Activated B cell treated with CpG ODN at 0.5 μM for 24 hours (primary cell): ENCODE results near the gene STPG2. TPM values are rescaled to one million over a fixed set of nuclear protein-coding genes. Genes with fewer than 3 reads are reported as not detected.

Experiments
- ATAC-seq: fragments of 200-7000 bp; cut with Tn5 transposase; one replicate; pipeline ENCODE4 v1.10.0; 2021; ENCODE audit warnings: low read depth, mild to moderate bottlenecking, moderate library complexity
- CTCF ChIA-PET: fragments of 350-600 bp; sonication (Branson Sonifier 250); formaldehyde crosslinking; loops from one replicate; lab custom pipeline; 2021; ENCODE audit warnings: antibody characterized with exemption; lab: Charles Lee
- POLR2A ChIA-PET: fragments of 350-600 bp; sonication (Branson Sonifier 250); formaldehyde crosslinking; loops from one replicate; lab custom pipeline; 2021; ENCODE audit warnings: antibody characterized with exemption; lab: Charles Lee
- DNase-seq: peaks from one replicate; pipeline ENCODE4 v3.0.0; 2022
- H3K27ac Mint-ChIP-seq: one replicate; pipeline ENCODE4 v1.8.0; 2020; ENCODE audit warnings: mixed read lengths
- H3K27me3 Mint-ChIP-seq: one replicate; pipeline ENCODE4 v1.8.0; 2021; ENCODE audit warnings: mixed read lengths
- H3K36me3 Mint-ChIP-seq: one replicate; pipeline ENCODE4 v1.8.0; 2021; ENCODE audit warnings: low read depth, mixed read lengths
- H3K4me1 Mint-ChIP-seq: one replicate; pipeline ENCODE4 v1.8.0; 2021; ENCODE audit warnings: mixed read lengths
- H3K4me3 Mint-ChIP-seq: one replicate; pipeline ENCODE4 v1.8.0; 2020; ENCODE audit warnings: mild to moderate bottlenecking, mixed read lengths
- H3K9me3 Mint-ChIP-seq: one replicate; pipeline ENCODE4 v1.8.0; 2020; ENCODE audit warnings: mixed read lengths
- intact Hi-C: fragments of 100-400 bp; cut with micrococcal nuclease; formaldehyde crosslinking; loops from one replicate; pipeline ENCODE4 v1.15.1; 2024
- total RNA-seq: library from RNA; stranded (reverse); gene quantifications from 2 replicates; pipeline ENCODE4 v1.2.3, GENCODE V29; 2022
- TF ChIP-seq, protein P1 (sequence below): fragments of 200-600 bp; IDR thresholded peaks from one replicate; pipeline ENCODE4 v1.8.0; 2022; ENCODE audit warnings: antibody characterized with exemption, mild to moderate bottlenecking

The STPG2 gene
- total RNA-seq, 1 donor from 2014 or later: 0.69 TPM

DNA sequence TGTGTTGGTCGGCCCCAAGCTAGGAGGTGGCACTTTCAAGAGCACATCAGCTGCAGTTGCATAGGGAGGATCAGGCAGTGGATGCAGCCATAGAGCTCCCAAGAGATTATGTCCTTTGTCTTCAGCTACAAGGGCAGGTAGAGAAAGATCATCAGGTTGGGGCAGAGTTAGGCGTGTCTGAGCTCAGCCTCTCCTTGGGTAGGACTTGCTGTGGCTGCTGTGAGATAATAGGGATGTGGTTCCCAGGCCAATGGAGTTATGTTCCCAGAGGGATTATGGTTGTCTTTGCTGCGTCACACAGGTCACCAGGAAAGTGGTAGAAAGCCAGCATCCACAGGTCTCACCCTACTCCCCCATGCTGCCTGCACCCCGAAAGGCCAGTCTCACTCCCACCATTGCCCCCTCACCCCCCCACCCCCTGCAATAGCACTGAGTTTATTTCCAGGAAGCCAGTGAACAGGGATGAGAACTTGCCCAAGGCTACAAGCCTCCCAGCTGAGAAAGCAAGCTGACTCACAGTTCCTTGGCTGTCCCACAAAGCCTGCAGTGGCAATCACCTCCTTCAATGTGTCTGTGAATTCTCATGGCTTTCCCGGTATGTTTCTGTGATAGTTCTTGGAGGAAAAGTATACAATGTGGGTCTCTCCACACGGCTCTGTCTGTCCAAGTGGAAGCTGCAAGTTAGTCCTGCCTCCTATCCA, 148.4 kb downstream of the STPG2 start:
- no peaks in the 10 kb centered on the region for H3K27me3 Mint-ChIP-seq
- ChIA-PET CTCF (no interaction called here), POLR2A (no interaction called here)
- no peaks in the 10 kb centered on the region for H3K36me3 Mint-ChIP-seq
- no peak for ATAC-seq
- no peak overlapping the region for H3K4me3 Mint-ChIP-seq
- no peaks in the 10 kb centered on the region for H3K4me1 Mint-ChIP-seq
- intact Hi-C loops: no loop called here
- peaks cover 17% of the 10 kb centered on the region for H3K9me3 Mint-ChIP-seq
- no peak for DNase-seq
- TF ChIP-seq, protein P1, sequence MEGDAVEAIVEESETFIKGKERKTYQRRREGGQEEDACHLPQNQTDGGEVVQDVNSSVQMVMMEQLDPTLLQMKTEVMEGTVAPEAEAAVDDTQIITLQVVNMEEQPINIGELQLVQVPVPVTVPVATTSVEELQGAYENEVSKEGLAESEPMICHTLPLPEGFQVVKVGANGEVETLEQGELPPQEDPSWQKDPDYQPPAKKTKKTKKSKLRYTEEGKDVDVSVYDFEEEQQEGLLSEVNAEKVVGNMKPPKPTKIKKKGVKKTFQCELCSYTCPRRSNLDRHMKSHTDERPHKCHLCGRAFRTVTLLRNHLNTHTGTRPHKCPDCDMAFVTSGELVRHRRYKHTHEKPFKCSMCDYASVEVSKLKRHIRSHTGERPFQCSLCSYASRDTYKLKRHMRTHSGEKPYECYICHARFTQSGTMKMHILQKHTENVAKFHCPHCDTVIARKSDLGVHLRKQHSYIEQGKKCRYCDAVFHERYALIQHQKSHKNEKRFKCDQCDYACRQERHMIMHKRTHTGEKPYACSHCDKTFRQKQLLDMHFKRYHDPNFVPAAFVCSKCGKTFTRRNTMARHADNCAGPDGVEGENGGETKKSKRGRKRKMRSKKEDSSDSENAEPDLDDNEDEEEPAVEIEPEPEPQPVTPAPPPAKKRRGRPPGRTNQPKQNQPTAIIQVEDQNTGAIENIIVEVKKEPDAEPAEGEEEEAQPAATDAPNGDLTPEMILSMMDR: no peak
- no peak overlapping the region for H3K27ac Mint-ChIP-seq

DNA sequence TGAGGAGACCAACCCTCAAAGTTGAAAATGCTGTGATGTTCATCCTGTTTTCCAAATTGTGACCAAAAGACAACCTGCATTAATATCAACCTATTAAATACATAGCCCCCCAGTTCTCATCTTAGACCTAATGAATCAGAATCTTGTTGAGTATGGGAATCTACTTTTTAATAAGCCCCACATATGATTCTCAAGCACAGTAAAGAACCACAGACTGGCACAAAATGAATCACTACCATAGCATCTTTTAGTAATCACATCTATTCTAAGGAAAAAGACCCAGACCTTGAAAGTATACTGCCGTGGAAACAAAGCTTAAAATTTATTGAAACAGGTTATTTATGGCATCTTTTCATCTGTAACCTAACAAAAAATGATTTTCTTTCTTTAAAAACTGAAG, 152.9 kb downstream of the STPG2 start:
- no peak for DNase-seq
- no peak overlapping the region for H3K27ac Mint-ChIP-seq
- intact Hi-C loops: no loop called here
- ChIA-PET POLR2A (no interaction called here), CTCF (no interaction called here)
- H3K9me3 Mint-ChIP-seq: peaks cover 15% of the 10 kb centered on the region
- no peaks in the 10 kb centered on the region for H3K27me3 Mint-ChIP-seq
- H3K4me1 Mint-ChIP-seq: no peaks in the 10 kb centered on the region
- TF ChIP-seq, protein P1: no peak
- no peaks in the 10 kb centered on the region for H3K36me3 Mint-ChIP-seq
- no peak for ATAC-seq
- H3K4me3 Mint-ChIP-seq: no peak overlapping the region

DNA sequence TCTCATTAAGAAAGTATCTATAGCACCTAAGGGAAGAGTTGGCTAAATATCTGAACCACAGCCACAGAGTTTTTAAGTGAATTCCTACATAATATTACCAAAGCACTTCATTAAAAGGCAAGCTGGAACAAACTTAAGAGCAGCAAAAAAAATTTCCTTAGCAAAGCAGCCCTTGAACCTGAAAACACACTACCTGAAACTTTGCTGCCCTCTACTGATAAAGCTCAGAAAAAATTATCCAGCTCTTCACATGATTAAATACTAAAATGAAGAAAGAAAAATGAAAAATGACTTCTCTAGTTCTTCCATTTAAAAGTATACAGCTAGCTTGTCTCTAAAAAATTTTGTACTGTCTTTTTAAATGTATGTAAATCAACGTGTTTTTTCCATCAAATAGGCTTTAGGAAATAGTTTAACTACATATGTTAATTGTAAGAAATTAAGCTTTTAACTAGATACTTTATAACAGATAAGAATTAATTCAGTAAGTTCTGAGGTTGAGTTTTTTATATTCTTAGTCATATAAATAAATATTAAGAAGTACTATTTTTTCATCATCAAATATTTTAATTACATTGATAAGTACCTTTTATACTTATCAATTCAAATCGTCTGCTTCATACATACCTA, 156.1 kb downstream of the STPG2 start:
- no peaks in the 10 kb centered on the region for H3K9me3 Mint-ChIP-seq
- intact Hi-C loops: no loop called here
- TF ChIP-seq, protein P1: no peak
- H3K36me3 Mint-ChIP-seq: no peaks in the 10 kb centered on the region
- no peaks in the 10 kb centered on the region for H3K4me1 Mint-ChIP-seq
- ATAC-seq (no peak), DNase-seq (no peak)
- no peak overlapping the region for H3K27ac Mint-ChIP-seq
- ChIA-PET POLR2A (no interaction called here), CTCF (no interaction called here)
- H3K4me3 Mint-ChIP-seq: no peak overlapping the region
- no peaks in the 10 kb centered on the region for H3K27me3 Mint-ChIP-seq

DNA sequence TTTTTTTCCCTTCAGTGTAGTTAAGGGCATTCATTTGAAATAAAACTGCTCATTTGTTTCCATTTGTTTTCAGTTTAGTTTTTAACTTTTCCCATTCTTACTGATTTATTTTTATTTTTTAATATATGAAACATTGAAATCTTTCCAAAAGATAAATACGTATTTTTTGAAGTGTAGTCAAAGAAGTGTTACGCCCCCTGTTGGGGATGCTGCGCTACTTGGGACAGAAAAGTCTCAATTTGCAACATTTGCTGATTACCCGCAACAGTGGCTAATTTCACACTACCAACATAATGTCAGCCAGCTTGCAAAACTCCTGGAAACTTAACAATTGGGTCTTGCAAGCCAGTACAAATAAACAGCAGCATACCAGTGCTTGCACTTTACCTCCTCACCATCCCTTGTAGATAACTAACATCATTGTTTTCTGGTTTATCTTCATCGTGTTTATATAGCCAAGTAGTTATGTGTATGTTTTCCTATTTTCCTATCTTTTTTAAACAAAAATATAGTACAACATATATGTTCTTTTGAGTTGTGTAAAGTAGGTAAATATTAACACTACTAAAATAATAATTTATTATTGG, 158.6 kb downstream of the STPG2 start:
- H3K36me3 Mint-ChIP-seq: no peaks in the 10 kb centered on the region
- H3K4me1 Mint-ChIP-seq: no peaks in the 10 kb centered on the region
- TF ChIP-seq, protein P1: no peak
- no peak for ATAC-seq
- H3K27me3 Mint-ChIP-seq: no peaks in the 10 kb centered on the region
- no peak overlapping the region for H3K27ac Mint-ChIP-seq
- intact Hi-C loops: no loop called here
- no peak for DNase-seq
- H3K4me3 Mint-ChIP-seq: no peak overlapping the region
- ChIA-PET POLR2A (no interaction called here), CTCF (no interaction called here)
- H3K9me3 Mint-ChIP-seq: no peaks in the 10 kb centered on the region

DNA sequence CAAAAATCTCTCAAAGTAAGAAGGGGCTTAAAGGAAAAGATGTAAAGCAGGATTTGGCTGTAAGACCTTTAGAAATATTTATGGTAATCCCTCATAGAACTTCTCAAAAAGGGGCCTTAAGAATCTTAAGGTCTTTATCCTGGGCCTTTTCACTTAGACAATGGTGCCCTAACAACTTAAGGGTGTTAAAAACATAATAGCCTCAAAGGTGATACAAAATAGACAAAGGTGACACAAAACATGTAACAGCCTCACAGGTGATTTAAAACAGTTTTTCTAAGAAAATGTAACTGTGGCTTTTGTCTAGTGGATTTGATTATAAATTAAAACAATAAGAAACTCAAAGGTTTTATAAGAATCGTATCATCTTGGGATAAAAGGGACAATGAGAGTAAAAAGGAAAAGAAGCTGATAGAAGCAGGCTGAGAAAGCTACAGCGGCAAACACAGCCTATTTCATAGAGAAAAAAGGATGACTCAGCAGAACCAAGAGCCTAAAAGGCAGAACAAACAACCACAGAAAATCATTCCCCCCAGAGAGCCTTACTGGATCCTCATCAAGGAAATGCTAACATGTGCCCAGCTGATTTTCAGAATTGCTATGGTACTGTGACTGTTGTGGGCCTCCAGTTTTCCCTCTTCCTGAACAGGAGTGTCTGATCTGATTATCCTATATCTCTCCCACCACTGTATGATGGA, 164.3 kb downstream of the STPG2 start:
- ChIA-PET CTCF (no interaction called here), POLR2A (no interaction called here)
- intact Hi-C loops: no loop called here
- Mint-ChIP-seq H3K27me3 (no peaks in the 10 kb centered on the region), H3K4me3 (no peak overlapping the region), H3K9me3 (peaks cover 3% of the 10 kb centered on the region), H3K36me3 (no peaks in the 10 kb centered on the region), H3K27ac (no peak overlapping the region), H3K4me1 (no peaks in the 10 kb centered on the region)
- TF ChIP-seq, protein P1: no peak
- ATAC-seq: no peak
- DNase-seq: no peak
